Mesodermal cell (in vitro differentiated cells): ENCODE results near the gene EFHC1.

Experiments used
- H3K27ac ChIP-seq: 2 replicates; pipeline ENCODE4 v1.7.0; 2013; ENCODE audit warnings: mild to moderate bottlenecking, low read depth, low read length, moderate library complexity; ENCODE audit not compliant: severe bottlenecking
- H3K36me3 ChIP-seq: 2 replicates; pipeline ENCODE4 v1.7.1; 2013; ENCODE audit warnings: mild to moderate bottlenecking, low read length, moderate library complexity; ENCODE audit not compliant: control insufficient read depth, insufficient read depth
- H3K4me1 ChIP-seq: one replicate; pipeline ENCODE4 v1.7.1; 2013; ENCODE audit warnings: mild to moderate bottlenecking, low read length; ENCODE audit not compliant: insufficient read depth, control insufficient read depth, poor library complexity, severe bottlenecking
- H3K4me3 ChIP-seq: 2 replicates; pipeline ENCODE4 v1.7.0; 2013; ENCODE audit warnings: low read length, control low read depth, mild to moderate bottlenecking; ENCODE audit not compliant: insufficient read depth, poor library complexity, severe bottlenecking; ENCODE audit errors: extremely low read depth
- H3K9me3 ChIP-seq: 2 replicates; pipeline ENCODE4 v1.7.1; 2013; ENCODE audit warnings: mild to moderate bottlenecking, low read length, moderate library complexity; ENCODE audit not compliant: control insufficient read depth
- WGBS, 2 experiments: methylation state at CpG; one replicate each; pipeline ENCODE4 v1.1.5; 2013; ENCODE audit warnings: missing lambda C conversion rate in 2 of 2; ENCODE audit not compliant: insufficient coverage in 2 of 2; 5-methylcytosine and 5-hydroxymethylcytosine counted together

The EFHC1 gene

DNA sequence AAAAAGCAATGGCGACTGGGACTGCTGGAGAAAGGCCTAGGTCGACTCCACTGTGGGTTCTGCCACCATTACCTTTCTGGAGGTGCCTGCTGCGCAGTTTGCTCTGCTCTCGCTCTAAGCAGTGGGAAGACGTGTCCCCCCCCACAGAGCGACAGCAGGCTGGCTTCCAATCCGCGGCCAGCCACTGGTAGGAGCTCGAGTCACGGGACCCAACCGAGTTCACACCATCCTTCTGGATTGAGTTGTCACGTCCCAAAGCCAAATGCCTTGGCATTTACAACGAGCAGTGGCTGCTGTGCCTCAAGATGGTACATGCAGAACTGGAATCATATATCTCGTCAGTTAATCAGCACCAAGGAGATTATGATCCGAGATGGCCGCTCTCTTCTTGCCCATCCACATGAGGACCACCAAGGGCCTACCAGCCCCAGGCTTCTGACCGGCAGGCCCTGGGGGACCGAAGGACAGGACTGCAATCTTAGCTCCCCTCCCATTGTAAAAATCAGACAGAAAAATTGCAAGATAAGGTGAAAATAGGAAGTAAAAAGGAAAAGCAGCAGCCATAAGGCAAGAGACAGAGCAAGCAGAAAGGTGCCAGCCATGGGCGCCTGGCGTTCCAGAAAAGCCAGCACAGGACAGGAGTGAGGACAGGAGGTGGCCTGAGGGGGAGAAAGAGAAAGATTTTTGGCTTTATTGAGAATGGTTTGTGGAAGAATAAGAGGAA is 82.3 kb downstream of the EFHC1 start:
- H3K27ac ChIP-seq, result no peak overlapping the region
- no peaks in the 10 kb centered on the region for H3K9me3 ChIP-seq
- 93 to 94% methylated on average over 16 to 18 of the region's 20 CpGs for WGBS, 2 experiments
- no peak overlapping the region for H3K4me3 ChIP-seq
- H3K4me1 ChIP-seq, result peaks cover 39% of the 10 kb centered on the region
- peaks cover 59% of the 10 kb centered on the region for H3K36me3 ChIP-seq

GRCh38 chr6:52503323-52503747 is 83.2 kb downstream of the EFHC1 start:
- Histone ChIP-seq H3K4me1 (peaks cover 38% of the 10 kb centered on the region), H3K27ac (peak overlapping the region; percentile 26), H3K36me3 (peaks cover 68% of the 10 kb centered on the region), H3K4me3 (no peak overlapping the region), H3K9me3 (no peaks in the 10 kb centered on the region)
- WGBS, 2 experiments, result 60 to 69% methylated on average over 2 to 5 of the region's 5 CpGs

DNA sequence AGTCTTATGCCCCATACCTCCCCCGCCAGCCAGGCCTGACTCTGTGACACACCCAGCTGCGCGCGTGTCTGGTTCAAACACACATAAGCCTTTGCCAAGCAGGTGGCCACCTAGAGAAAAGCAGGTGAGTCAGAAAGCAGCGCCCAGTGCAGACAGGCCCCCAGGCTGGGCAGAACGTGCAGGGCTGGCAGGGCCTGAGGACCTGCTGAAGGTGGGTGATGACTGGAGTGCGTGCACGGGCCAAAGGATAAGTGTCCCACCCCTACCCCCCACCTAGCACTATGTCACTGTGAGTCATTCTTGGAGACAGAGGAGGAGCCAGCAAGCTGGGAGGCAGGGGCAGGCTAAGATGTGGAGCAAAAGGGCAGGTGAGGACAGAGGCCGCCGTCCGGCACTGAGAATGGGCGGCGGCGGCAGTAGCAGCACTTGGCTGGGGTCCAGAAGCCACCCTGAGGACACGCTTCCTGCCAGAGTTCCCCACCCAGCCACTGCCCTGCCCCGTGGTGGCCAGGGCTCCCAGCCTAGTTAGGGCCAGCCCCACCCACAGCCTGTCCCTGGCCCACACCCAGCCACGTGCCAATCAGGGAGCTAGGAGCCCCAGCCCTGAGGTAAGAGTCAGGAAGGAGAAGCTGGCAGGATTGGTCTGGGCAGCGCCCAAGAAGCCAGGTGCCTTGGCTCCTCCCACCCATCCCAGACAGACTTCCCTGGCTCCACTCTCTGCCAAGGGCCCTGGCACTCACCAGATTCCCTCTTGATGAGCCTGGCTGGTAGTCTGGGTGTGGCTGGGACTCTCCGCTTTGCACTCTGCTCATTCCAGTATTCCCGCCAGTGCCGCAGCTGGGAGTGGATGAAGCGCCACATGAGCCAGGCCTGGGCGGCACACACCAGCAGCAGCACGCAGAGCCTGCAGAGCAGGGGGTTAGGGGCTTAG is 84.0 kb downstream of the EFHC1 start:
- Histone ChIP-seq H3K4me3 (no peak overlapping the region), H3K36me3 (peaks cover 74% of the 10 kb centered on the region), H3K9me3 (no peaks in the 10 kb centered on the region), H3K4me1 (peaks cover 30% of the 10 kb centered on the region), H3K27ac (peak overlapping the region; percentile 43)
- WGBS, 2 experiments, result 93 to 96% methylated on average over 14 to 20 of the region's 24 CpGs

GRCh38 chr6:52504782-52505136 is 84.6 kb downstream of the EFHC1 start:
- H3K27ac ChIP-seq, result no peak overlapping the region
- 93% methylated on average over 8 of the region's 10 CpGs for WGBS, 2 experiments
- peaks cover 80% of the 10 kb centered on the region for H3K36me3 ChIP-seq
- H3K4me1 ChIP-seq, result peaks cover 27% of the 10 kb centered on the region
- H3K9me3 ChIP-seq, result no peaks in the 10 kb centered on the region
- H3K4me3 ChIP-seq, result no peak overlapping the region

- H3K36me3 ChIP-seq, result peaks cover 85% of the 10 kb centered on the region
- no peaks in the 10 kb centered on the region for H3K9me3 ChIP-seq
- WGBS, 2 experiments, result 89 to 90% methylated on average over 13 to 14 of the region's 16 CpGs
- H3K4me3 ChIP-seq, result no peak overlapping the region
- no peak overlapping the region for H3K27ac ChIP-seq
- peaks cover 20% of the 10 kb centered on the region for H3K4me1 ChIP-seq
Measured at GRCh38 chr6:52505726-52506409, 85.7 kb downstream of the EFHC1 start.

DNA sequence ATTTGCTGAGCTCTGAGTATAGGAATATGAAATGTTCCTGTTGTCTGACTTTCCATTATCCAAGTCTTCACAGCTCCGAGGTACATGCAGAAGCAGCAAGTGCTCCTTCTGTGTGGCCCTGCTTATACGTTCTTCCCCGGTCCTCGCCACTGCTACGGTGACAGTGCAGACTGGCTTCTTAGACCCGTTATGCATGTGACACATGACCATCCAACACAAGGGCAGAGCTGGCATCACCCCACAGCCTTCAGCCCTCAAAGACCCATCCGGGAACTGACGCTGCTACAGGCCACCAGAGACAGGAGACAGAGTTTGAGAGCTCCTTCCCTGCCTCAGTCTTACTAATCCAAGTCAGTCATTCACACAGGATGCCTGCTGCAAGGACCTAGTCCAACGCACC is 86.3 kb downstream of the EFHC1 start:
- H3K27ac ChIP-seq, result no peak overlapping the region
- WGBS, 2 experiments, result 87 to 89% methylated on average over 8 to 9 of the region's 9 CpGs
- no peaks in the 10 kb centered on the region for H3K9me3 ChIP-seq
- H3K4me1 ChIP-seq, result peaks cover 24% of the 10 kb centered on the region
- H3K4me3 ChIP-seq, result no peak overlapping the region
- H3K36me3 ChIP-seq, result peaks cover 87% of the 10 kb centered on the region

DNA sequence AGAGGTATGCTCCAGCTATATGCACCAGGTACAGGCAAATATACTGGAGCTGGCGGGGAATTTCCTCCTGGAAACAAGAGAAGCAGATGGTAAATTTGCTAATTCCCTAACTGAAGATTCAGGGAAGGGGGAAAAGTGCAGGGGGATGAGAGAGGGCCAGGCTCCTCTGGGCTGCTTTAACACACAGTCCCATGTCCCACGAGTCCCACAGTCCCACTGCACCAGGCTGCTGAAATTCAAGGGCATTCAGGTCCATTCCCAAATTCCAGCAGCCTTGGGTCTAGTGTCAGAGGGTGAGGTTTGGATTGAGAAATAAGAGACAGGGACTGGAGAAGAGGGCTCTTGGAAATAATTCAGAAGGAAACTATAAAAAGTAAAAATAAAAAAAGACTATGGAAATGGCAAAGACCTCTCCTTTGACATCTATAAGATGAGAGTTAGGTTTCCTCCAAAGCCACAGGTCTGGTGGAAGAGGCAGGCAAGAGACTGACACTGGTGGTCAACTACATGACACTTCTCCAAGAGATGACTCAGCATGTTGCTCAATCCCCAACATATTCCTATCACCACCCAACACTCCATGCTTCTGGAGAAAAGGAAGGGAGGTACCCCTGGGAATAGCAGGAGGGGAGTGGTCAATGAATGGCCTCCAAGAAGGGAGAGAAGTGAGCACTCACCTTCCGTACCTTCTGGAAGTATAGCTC is 87.6 kb downstream of the EFHC1 start:
- Histone ChIP-seq H3K27ac (no peak overlapping the region), H3K9me3 (no peaks in the 10 kb centered on the region), H3K4me1 (peaks cover 37% of the 10 kb centered on the region), H3K4me3 (no peak overlapping the region), H3K36me3 (peaks cover 75% of the 10 kb centered on the region)
- WGBS, 2 experiments, result 87 to 89% methylated on average over 2 of the region's 3 CpGs

DNA sequence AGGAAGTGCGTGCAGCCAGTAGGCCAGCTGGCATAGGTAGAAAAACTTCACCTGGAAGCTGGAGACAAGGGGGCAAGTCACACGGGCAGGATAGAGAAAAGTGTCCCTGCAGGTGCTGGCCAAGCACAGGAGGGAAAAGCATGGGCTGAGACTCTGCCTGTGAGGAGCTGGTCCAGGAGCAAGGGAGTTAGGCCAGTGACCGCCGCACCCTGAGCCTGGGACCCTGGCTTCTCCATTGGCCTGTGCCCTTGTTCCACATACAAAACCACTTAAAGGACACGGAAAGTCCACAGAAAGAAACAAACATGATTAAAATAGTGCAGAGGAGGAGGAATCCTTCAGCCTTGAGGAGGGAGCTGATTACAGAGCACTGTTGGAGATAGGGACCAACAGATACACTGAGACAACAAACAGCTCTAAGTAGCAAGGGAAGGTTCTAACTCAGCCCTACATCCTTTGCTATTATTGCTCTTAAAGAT is 88.2 kb downstream of the EFHC1 start:
- WGBS, 2 experiments, result 83 to 93% methylated on average over 2 to 3 of the region's 5 CpGs
- Histone ChIP-seq H3K27ac (no peak overlapping the region), H3K4me3 (no peak overlapping the region), H3K36me3 (peaks cover 71% of the 10 kb centered on the region), H3K4me1 (peaks cover 38% of the 10 kb centered on the region), H3K9me3 (no peaks in the 10 kb centered on the region)

GRCh38 chr6:52509281-52510212 is 89.4 kb downstream of the EFHC1 start:
- WGBS, 2 experiments, result 94 to 98% methylated on average over 12 to 13 of the region's 14 CpGs
- Histone ChIP-seq H3K36me3 (peaks cover 79% of the 10 kb centered on the region), H3K27ac (no peak overlapping the region), H3K4me1 (peaks cover 38% of the 10 kb centered on the region), H3K9me3 (no peaks in the 10 kb centered on the region), H3K4me3 (no peak overlapping the region)
